IPS DF 4.7 (cell line): ENCODE measurements around the gene FOXJ3.
A peak's percentile ranks its signal among the peaks of the same experiment; 100 is the strongest.

ENCODE experiments used
- DNase-seq: peaks from one replicate; pipeline ENCODE4 v3.0.0-alpha.2; 2013; ENCODE audit warnings: low spot score; ENCODE audit errors: extremely low read depth

The FOXJ3 gene

GRCh38 chr1:42311138-42311537 is 23.9 kb downstream of the FOXJ3 start:
- DNase-seq: no peak

GRCh38 chr1:42306977-42307376 is 28.1 kb downstream of the FOXJ3 start:
- DNase-seq: no peak

GRCh38 chr1:42305639-42306038 is 29.4 kb downstream of the FOXJ3 start:
- no peak for DNase-seq

- no peak for DNase-seq
These were observed 33.0 kb downstream of the FOXJ3 start for GRCh38 chr1:42302034-42302433.

- no peak for DNase-seq
These were observed 36.5 kb downstream of the FOXJ3 start for GRCh38 chr1:42298520-42298919.

GRCh38 chr1:42295816-42296215 is 39.2 kb downstream of the FOXJ3 start:
- no peak for DNase-seq

- no peak for DNase-seq
These were observed 44.9 kb downstream of the FOXJ3 start for GRCh38 chr1:42290130-42290529.

- no peak for DNase-seq
These were observed 46.6 kb downstream of the FOXJ3 start for GRCh38 chr1:42288311-42288985.

GRCh38 chr1:42282867-42283583 is 52.0 kb downstream of the FOXJ3 start:
- no peak for DNase-seq

- DNase-seq: no peak
These were observed 52.9 kb downstream of the FOXJ3 start for GRCh38 chr1:42282024-42282579.

- no peak for DNase-seq
These were observed 54.2 kb downstream of the FOXJ3 start for GRCh38 chr1:42280821-42281220.

- DNase-seq: no peak
These were observed 56.0 kb downstream of the FOXJ3 start for GRCh38 chr1:42279055-42279454.

- no peak for DNase-seq
These were observed 62.1 kb downstream of the FOXJ3 start for GRCh38 chr1:42272920-42273319.

GRCh38 chr1:42267904-42268303 is 67.1 kb downstream of the FOXJ3 start:
- DNase-seq: no peak

- DNase-seq: peak; percentile 3
These were observed 68.5 kb downstream of the FOXJ3 start for GRCh38 chr1:42266253-42267135.

- DNase-seq: no peak
These were observed 70.4 kb downstream of the FOXJ3 start for GRCh38 chr1:42264511-42265190.

- DNase-seq: no peak
These were observed 72.0 kb downstream of the FOXJ3 start for GRCh38 chr1:42263019-42263418.

GRCh38 chr1:42260376-42261070 is 74.5 kb downstream of the FOXJ3 start:
- no peak for DNase-seq

- no peak for DNase-seq
These were observed 75.3 kb downstream of the FOXJ3 start for GRCh38 chr1:42259739-42260064.

- DNase-seq: no peak
These were observed 75.8 kb downstream of the FOXJ3 start for GRCh38 chr1:42259059-42259738.
